IgD-negative memory B cell (primary cell): ENCODE results near the gene STX16. TPM values are rescaled to one million over a fixed set of nuclear protein-coding genes. Genes with fewer than 3 reads are reported as not detected.

Source experiments
- H3K27ac Mint-ChIP-seq, 3 donors: one replicate each; pipeline ENCODE4 v1.8.0; 2020 to 2022; ENCODE audit warnings: mild to moderate bottlenecking in 3 of 3, mixed read lengths in 3 of 3, moderate library complexity in 1 of 3
- H3K27me3 Mint-ChIP-seq: one replicate; pipeline ENCODE4 v1.8.0; 2021; ENCODE audit warnings: mixed read lengths
- H3K36me3 Mint-ChIP-seq: one replicate; pipeline ENCODE4 v1.8.0; 2020; ENCODE audit warnings: mild to moderate bottlenecking, mixed read lengths
- H3K4me1 Mint-ChIP-seq, 3 donors: one replicate each; pipeline ENCODE4 v1.8.0; 2020 to 2022; ENCODE audit warnings: mixed read lengths in 3 of 3, mild to moderate bottlenecking in 1 of 3
- H3K4me3 Mint-ChIP-seq, 4 donors: one replicate each; pipeline ENCODE4 v1.8.0; 2020 to 2022; ENCODE audit warnings: mild to moderate bottlenecking in 4 of 4, mixed read lengths in 4 of 4, moderate library complexity in 3 of 4
- H3K9me3 Mint-ChIP-seq, 3 donors: one replicate each; pipeline ENCODE4 v1.8.0; 2020 to 2021; ENCODE audit warnings: mixed read lengths in 3 of 3, mild to moderate bottlenecking in 1 of 3
- polyA plus RNA-seq: library from polyadenylated mRNA; unstranded; fragments of 300-500 nt; fragmentation: Illumina TruSeq; gene quantifications from one replicate; pipeline ENCODE4 v1.2.3, GENCODE V29; 2021

The STX16 gene
- 18.7 TPM for polyA plus RNA-seq

- Mint-ChIP-seq H3K36me3 (no peaks in the 10 kb centered on the region), H3K4me3 (peak within 1 kb of the TSS; percentile 96 to 99 (median 98)), H3K4me1 (peaks cover 7 to 14% (median 13%) of the 10 kb centered on the region in 3 donors), H3K27ac (peak within 1 kb of the TSS; percentile 92 to 99 (median 96)), H3K27me3 (no peaks in the 10 kb centered on the region), H3K9me3 (no peaks in the 10 kb centered on the region)
Measured at GRCh38 chr20:58650776-58651558, at the start of gene STX16. STX16 (plus strand) TSS chr20:58651283; CDS start chr20:58652007, 724 bp downstream.

GRCh38 chr20:58602124-58602523, 49.0 kb upstream of the STX16 start:
- Mint-ChIP-seq H3K27ac (no peak overlapping the region), H3K36me3 (no peaks in the 10 kb centered on the region), H3K9me3 (peaks cover 0 to 4% (median 1%) of the 10 kb centered on the region in 3 donors)

GRCh38 chr20:58603721-58604120, 47.4 kb upstream of the STX16 start:
- H3K27me3 Mint-ChIP-seq, result peaks cover 10% of the 10 kb centered on the region
- H3K4me1 Mint-ChIP-seq, result no peaks in the 10 kb centered on the region
- peak overlapping the region in 1 of 3 donors; percentile 42 for H3K27ac Mint-ChIP-seq
- H3K36me3 Mint-ChIP-seq, result no peaks in the 10 kb centered on the region
- H3K4me3 Mint-ChIP-seq, result no peak overlapping the region
- H3K9me3 Mint-ChIP-seq, result peaks cover 0 to 4% (median 0%) of the 10 kb centered on the region in 3 donors

More at GRCh38 chr20:58602124-58602523, 49.0 kb upstream of the STX16 start:
- no peaks in the 10 kb centered on the region for H3K4me1 Mint-ChIP-seq
- peaks cover 6% of the 10 kb centered on the region for H3K27me3 Mint-ChIP-seq
- no peak overlapping the region for H3K4me3 Mint-ChIP-seq

- Mint-ChIP-seq H3K4me3 (no peak overlapping the region), H3K36me3 (no peaks in the 10 kb centered on the region), H3K9me3 (peaks cover 0 to 4% (median 0%) of the 10 kb centered on the region in 3 donors), H3K27me3 (peaks cover 10% of the 10 kb centered on the region), H3K4me1 (no peaks in the 10 kb centered on the region), H3K27ac (no peak overlapping the region)
Measured at GRCh38 chr20:58604128-58604881, 46.8 kb upstream of the STX16 start.

- no peak overlapping the region for H3K27ac Mint-ChIP-seq
- H3K4me1 Mint-ChIP-seq, result no peaks in the 10 kb centered on the region
- no peak overlapping the region for H3K4me3 Mint-ChIP-seq
- H3K27me3 Mint-ChIP-seq, result peaks cover 10% of the 10 kb centered on the region
- peaks cover 0 to 4% (median 0%) of the 10 kb centered on the region in 3 donors for H3K9me3 Mint-ChIP-seq
- no peaks in the 10 kb centered on the region for H3K36me3 Mint-ChIP-seq
Measured at GRCh38 chr20:58605292-58606065, 45.6 kb upstream of the STX16 start.

- no peaks in the 10 kb centered on the region for H3K4me1 Mint-ChIP-seq
Measured at GRCh38 chr20:58606184-58606583, 44.9 kb upstream of the STX16 start.

GRCh38 chr20:58608096-58608840, 42.8 kb upstream of the STX16 start:
- Mint-ChIP-seq H3K27me3 (peaks cover 6% of the 10 kb centered on the region), H3K36me3 (no peaks in the 10 kb centered on the region), H3K4me3 (peak overlapping the region in 1 of 4 donors; percentile 17), H3K4me1 (no peaks in the 10 kb centered on the region), H3K9me3 (no peaks in the 10 kb centered on the region), H3K27ac (peak overlapping the region in 1 of 3 donors; percentile 73)

More at GRCh38 chr20:58606184-58606583, 44.9 kb upstream of the STX16 start:
- Mint-ChIP-seq H3K9me3 (peaks cover 0 to 4% (median 0%) of the 10 kb centered on the region in 3 donors), H3K27me3 (peaks cover 12% of the 10 kb centered on the region), H3K4me3 (no peak overlapping the region), H3K27ac (no peak overlapping the region), H3K36me3 (no peaks in the 10 kb centered on the region)

GRCh38 chr20:58609026-58609425, 42.1 kb upstream of the STX16 start:
- H3K4me3 Mint-ChIP-seq, result no peak overlapping the region
- no peaks in the 10 kb centered on the region for H3K36me3 Mint-ChIP-seq
- H3K9me3 Mint-ChIP-seq, result no peaks in the 10 kb centered on the region
- no peak overlapping the region for H3K27ac Mint-ChIP-seq
- no peaks in the 10 kb centered on the region for H3K4me1 Mint-ChIP-seq
- peaks cover 6% of the 10 kb centered on the region for H3K27me3 Mint-ChIP-seq

GRCh38 chr20:58610071-58610800, 40.8 kb upstream of the STX16 start:
- no peak overlapping the region for H3K4me3 Mint-ChIP-seq
- no peaks in the 10 kb centered on the region for H3K9me3 Mint-ChIP-seq
- H3K27ac Mint-ChIP-seq, result no peak overlapping the region
- no peaks in the 10 kb centered on the region for H3K4me1 Mint-ChIP-seq
- no peaks in the 10 kb centered on the region for H3K36me3 Mint-ChIP-seq
- peaks cover 6% of the 10 kb centered on the region for H3K27me3 Mint-ChIP-seq

GRCh38 chr20:58610811-58611210, 40.3 kb upstream of the STX16 start:
- no peak overlapping the region for H3K27ac Mint-ChIP-seq
- peak overlapping the region in 1 of 4 donors; percentile 39 for H3K4me3 Mint-ChIP-seq
- H3K4me1 Mint-ChIP-seq, result peaks cover 0 to 3% (median 0%) of the 10 kb centered on the region in 3 donors
- peaks cover 8% of the 10 kb centered on the region for H3K27me3 Mint-ChIP-seq
- H3K36me3 Mint-ChIP-seq, result no peaks in the 10 kb centered on the region
- H3K9me3 Mint-ChIP-seq, result no peaks in the 10 kb centered on the region

- Mint-ChIP-seq H3K27me3 (peaks cover 8% of the 10 kb centered on the region), H3K4me3 (peak overlapping the region in 1 of 4 donors; percentile 39), H3K27ac (no peak overlapping the region), H3K9me3 (no peaks in the 10 kb centered on the region), H3K4me1 (peaks cover 0 to 3% (median 0%) of the 10 kb centered on the region in 3 donors), H3K36me3 (no peaks in the 10 kb centered on the region)
Measured at GRCh38 chr20:58611236-58612030, 39.6 kb upstream of the STX16 start.

GRCh38 chr20:58612121-58612691, 38.9 kb upstream of the STX16 start:
- Mint-ChIP-seq H3K27me3 (peaks cover 9% of the 10 kb centered on the region), H3K4me1 (peaks cover 0 to 3% (median 0%) of the 10 kb centered on the region in 3 donors), H3K4me3 (no peak overlapping the region), H3K36me3 (no peaks in the 10 kb centered on the region), H3K9me3 (peaks cover under 1 to 1% (median under 1%) of the 10 kb centered on the region in 3 donors), H3K27ac (no peak overlapping the region)
